CD14-positive monocyte (primary cell): Measurements from ENCODE around the gene ANO6. TPM values are rescaled to one million over a fixed set of nuclear protein-coding genes. Genes with fewer than 3 reads are reported as not detected.

Source experiments
- DNase-seq, 3 donors: peaks; one replicate each; pipeline ENCODE4 v3.0.0-alpha.2; 2011 to 2022
- H2AFZ ChIP-seq: 2 replicates; pipeline ENCODE4 v1.6.0; 2012; ENCODE audit warnings: mild to moderate bottlenecking, low read depth, low read length, inconsistent platforms; ENCODE audit not compliant: insufficient read depth, poor library complexity, severe bottlenecking
- H3K27ac ChIP-seq, 2 donors: 1 replicate in 1 of 2; 2 replicates in 1 of 2; pipeline ENCODE4 v1.5.1; 2012 to 2013; ENCODE audit warnings: low read length in 2 of 2, control low read depth in 1 of 2, inconsistent platforms in 1 of 2, low read depth in 1 of 2, mild to moderate bottlenecking in 1 of 2
- H3K27me3 ChIP-seq, 2 donors: one replicate each; pipeline versions ENCODE4 v1.6.0 to v1.6.1; 2011 to 2013; ENCODE audit warnings: low read length in 2 of 2; ENCODE audit not compliant: control insufficient read depth in 2 of 2, insufficient read depth in 2 of 2
- H3K36me3 ChIP-seq, 2 donors: replicated peaks in 1 of 2; 1 replicate in 1 of 2; 2 replicates in 1 of 2; pipeline versions ENCODE4 v1.5.1 to v1.6.1; 2012 to 2013; ENCODE audit warnings: low read length in 2 of 2, control low read depth in 1 of 2, inconsistent platforms in 1 of 2, mild to moderate bottlenecking in 1 of 2; ENCODE audit not compliant: insufficient read depth in 2 of 2, control insufficient read depth in 1 of 2
- H3K4me1 ChIP-seq, 2 donors: 1 replicate in 1 of 2; 2 replicates in 1 of 2; pipeline versions ENCODE4 v1.5.1 to v1.6.1; 2012 to 2013; ENCODE audit warnings: low read length in 2 of 2, control low read depth in 1 of 2, inconsistent platforms in 1 of 2, mild to moderate bottlenecking in 1 of 2, moderate library complexity in 1 of 2; ENCODE audit not compliant: insufficient read depth in 2 of 2, control insufficient read depth in 1 of 2
- H3K4me2 ChIP-seq: replicated peaks from 2 replicates; pipeline ENCODE3; 2012; ENCODE audit warnings: low read length, moderate library complexity, mild to moderate bottlenecking; ENCODE audit not compliant: poor library complexity, severe bottlenecking; ENCODE audit errors: extremely low read depth
- H3K4me3 ChIP-seq, 3 experiments: fragments of 200-600 bp in 1 of 3; sonication (generic) in 1 of 3; replicated peaks in 1 of 3; 1 replicate in 2 of 3; 2 replicates in 1 of 3; pipeline ENCODE4 v1.5.1; 2011 to 2013; ENCODE audit warnings: low read length in 3 of 3, mild to moderate bottlenecking in 3 of 3, control low read depth in 2 of 3, low read depth in 2 of 3, inconsistent platforms in 1 of 3, moderate library complexity in 1 of 3
- H3K79me2 ChIP-seq: 2 replicates; pipeline ENCODE4 v1.6.0; 2012; ENCODE audit warnings: mild to moderate bottlenecking, control low read depth, inconsistent platforms, low read length, moderate library complexity; ENCODE audit not compliant: insufficient read depth
- H3K9ac ChIP-seq: 2 replicates; pipeline ENCODE4 v1.6.0; 2017; ENCODE audit warnings: low read length, mild to moderate bottlenecking; ENCODE audit not compliant: insufficient read depth, poor library complexity, severe bottlenecking
- H3K9me3 ChIP-seq, 2 donors: replicated peaks in 1 of 2; 1 replicate in 1 of 2; 2 replicates in 1 of 2; pipeline versions ENCODE4 v1.5.1 to v1.6.1; 2012 to 2013; ENCODE audit warnings: low read length in 2 of 2, control low read depth in 1 of 2; ENCODE audit not compliant: control insufficient read depth in 1 of 2, insufficient read depth in 1 of 2
- H4K20me1 ChIP-seq: 2 replicates; pipeline ENCODE4 v1.6.0; 2012; ENCODE audit warnings: mild to moderate bottlenecking, low read length, control low read depth, moderate library complexity; ENCODE audit not compliant: insufficient read depth
- H3K27ac Mint-ChIP-seq, 7 donors: one replicate each; pipeline ENCODE4 v1.8.0; 2020; ENCODE audit warnings: mild to moderate bottlenecking in 7 of 7, mixed read lengths in 7 of 7, moderate library complexity in 6 of 7, inconsistent platforms in 2 of 7
- H3K27me3 Mint-ChIP-seq, 3 donors: one replicate each; pipeline ENCODE4 v1.8.0; 2021 to 2022; ENCODE audit warnings: low read depth in 3 of 3, mild to moderate bottlenecking in 3 of 3, mixed read lengths in 3 of 3, moderate library complexity in 3 of 3, inconsistent platforms in 1 of 3
- H3K36me3 Mint-ChIP-seq, 2 donors: one replicate each; pipeline ENCODE4 v1.8.0; 2020; ENCODE audit warnings: mixed read lengths in 2 of 2, inconsistent platforms in 1 of 2, mild to moderate bottlenecking in 1 of 2
- H3K4me1 Mint-ChIP-seq: one replicate; pipeline ENCODE4 v1.8.0; 2020; ENCODE audit warnings: mild to moderate bottlenecking, mixed read lengths
- H3K4me3 Mint-ChIP-seq, 2 donors: one replicate each; pipeline ENCODE4 v1.8.0; 2020; ENCODE audit warnings: mild to moderate bottlenecking in 2 of 2, mixed read lengths in 2 of 2, moderate library complexity in 1 of 2
- H3K9me3 Mint-ChIP-seq, 7 donors: one replicate each; pipeline ENCODE4 v1.8.0; 2020 to 2022; ENCODE audit warnings: mixed read lengths in 7 of 7, mild to moderate bottlenecking in 6 of 7, moderate library complexity in 6 of 7, inconsistent platforms in 2 of 7
- CTCF ChIP-seq: fragments of 200-600 bp; IDR thresholded peaks from one replicate; pipeline ENCODE4 v1.8.0; 2022; ENCODE audit warnings: antibody characterized with exemption, mild to moderate bottlenecking
- WGBS: methylation state at CpG from one replicate; pipeline ENCODE4 v1.1.5; 2013; ENCODE audit warnings: missing lambda C conversion rate; ENCODE audit not compliant: insufficient coverage; 5-methylcytosine and 5-hydroxymethylcytosine counted together
- intact Hi-C, 2 donors: fragments of 100-400 bp; cut with micrococcal nuclease; formaldehyde crosslinking; loops; one replicate each; pipeline versions ENCODE4 v1.15.0 to v1.15.1; 2023
- polyA plus RNA-seq, 3 donors: library from polyadenylated mRNA; depleted of rRNA in 1 of 3; unstranded in 2 of 3; stranded (reverse) in 1 of 3; fragments of 300-500 nt in 2 of 3; fragments of >200 nt in 1 of 3; fragmentation: Illumina TruSeq in 2 of 3; gene quantifications; 1 replicate in 2 of 3; 2 replicates in 1 of 3; pipeline ENCODE4 v1.2.3, GENCODE V29; 2012 to 2021

Gene ANO6
- polyA plus RNA-seq, 3 donors, result 20.2 to 48.7 (median 34.1) TPM

DNA sequence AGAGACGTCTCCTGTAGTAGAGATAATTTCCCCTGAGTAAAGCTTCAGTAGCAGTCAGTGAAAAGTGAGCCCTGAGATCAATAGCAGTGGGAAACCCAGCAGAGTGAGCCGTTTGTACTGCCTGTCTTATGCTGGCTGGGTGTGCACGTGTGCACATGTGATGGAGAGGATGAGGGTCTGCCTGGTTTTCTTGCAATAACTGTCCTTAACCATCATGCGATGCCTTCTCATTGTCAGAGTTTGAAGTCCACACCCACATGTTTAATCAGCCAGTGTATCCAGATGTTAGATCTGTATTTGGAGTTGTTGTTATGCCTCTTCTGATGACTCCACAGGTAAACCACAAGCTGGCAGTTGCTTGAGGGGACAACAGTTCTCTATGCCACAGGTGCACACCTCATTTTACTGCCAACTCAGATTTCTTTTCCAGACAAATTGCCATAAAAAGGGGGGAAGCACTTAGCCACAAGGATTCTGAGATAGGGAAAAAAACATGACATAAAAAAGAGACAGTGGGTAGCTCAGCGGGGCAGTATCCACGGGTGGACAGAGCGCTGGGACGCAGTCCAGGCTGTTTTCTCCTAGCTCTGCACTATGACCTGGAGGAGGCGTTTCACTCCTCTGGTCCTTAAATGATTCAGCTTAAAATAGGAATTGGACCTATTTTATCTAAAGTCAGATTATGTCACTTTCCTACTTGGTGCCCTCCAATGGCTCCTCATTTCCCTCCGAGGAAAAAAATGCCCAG, 192.3 kb downstream of the ANO6 start:
- H3K9ac ChIP-seq, result no peak overlapping the region
- no peaks in the 10 kb centered on the region for H3K27me3 ChIP-seq
- Mint-ChIP-seq H3K9me3 (no peaks in the 10 kb centered on the region), H3K36me3 (peaks cover 68 to 77% of the 10 kb centered on the region in 2 donors), H3K27me3 (no peaks in the 10 kb centered on the region), H3K27ac (peak overlapping the region in 1 of 7 donors; percentile 6), H3K4me1 (no peaks in the 10 kb centered on the region), H3K4me3 (no peak overlapping the region)
- no peak overlapping the region for H2AFZ ChIP-seq
- H3K36me3 ChIP-seq, result peaks cover 91 to 98% of the 10 kb centered on the region in 2 donors
- DNase-seq, result no peak
- intact Hi-C loops, result no loop called here
- no peak for TF ChIP-seq CTCF
- no peak overlapping the region for H3K4me3 ChIP-seq
- no peaks in the 10 kb centered on the region for H3K79me2 ChIP-seq
- H3K4me2 ChIP-seq, result no peak overlapping the region
- no peaks in the 10 kb centered on the region for H3K9me3 ChIP-seq
- H4K20me1 ChIP-seq, result no peaks in the 10 kb centered on the region
- H3K4me1 ChIP-seq, result no peaks in the 10 kb centered on the region
- 99% methylated on average over 7 of the region's 10 CpGs for WGBS
- H3K27ac ChIP-seq, result no peak overlapping the region

DNA sequence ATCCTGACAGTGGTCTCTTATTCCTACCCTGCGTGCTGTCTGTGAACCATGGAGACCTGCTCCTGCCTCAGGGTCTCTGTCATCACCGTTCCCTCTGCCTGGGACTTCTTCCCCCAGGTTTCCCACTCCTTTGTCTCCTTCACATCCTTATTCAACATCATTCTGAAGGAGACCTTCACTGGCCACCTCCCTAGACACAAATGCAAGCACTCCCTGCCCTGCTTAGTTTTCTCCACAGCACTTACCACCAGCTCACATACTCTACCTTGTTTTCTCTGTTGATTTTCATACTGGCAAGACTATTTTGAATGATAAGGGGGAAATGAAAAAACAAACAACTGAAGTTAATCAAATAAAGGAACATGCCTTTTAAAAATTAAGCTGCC, 192.8 kb downstream of the ANO6 start:
- intact Hi-C loops, result no loop called here
- Histone ChIP-seq H4K20me1 (no peaks in the 10 kb centered on the region), H3K27ac (no peak overlapping the region), H2AFZ (no peak overlapping the region), H3K79me2 (no peaks in the 10 kb centered on the region), H3K4me1 (no peaks in the 10 kb centered on the region), H3K27me3 (no peaks in the 10 kb centered on the region), H3K36me3 (peaks cover 90 to 98% of the 10 kb centered on the region in 2 donors), H3K9ac (no peak overlapping the region), H3K4me2 (no peak overlapping the region), H3K9me3 (no peaks in the 10 kb centered on the region), H3K4me3 (no peak overlapping the region)
- no peaks in the 10 kb centered on the region for H3K4me1 Mint-ChIP-seq
- peaks cover 63 to 72% of the 10 kb centered on the region in 2 donors for H3K36me3 Mint-ChIP-seq
- no peak for TF ChIP-seq CTCF
- DNase-seq, result no peak
- WGBS, result 100% methylated on average over 1 of the region's 2 CpGs
- H3K9me3 Mint-ChIP-seq, result no peaks in the 10 kb centered on the region
- peak overlapping the region in 1 of 7 donors; percentile 54 for H3K27ac Mint-ChIP-seq
- no peak overlapping the region for H3K4me3 Mint-ChIP-seq
- no peaks in the 10 kb centered on the region for H3K27me3 Mint-ChIP-seq
